Upper lobe of left lung (tissue), 6 donors: ENCODE data around the gene SEPTIN2. TPM values are rescaled to one million over a fixed set of nuclear protein-coding genes. Genes with fewer than 3 reads are reported as not detected.
A peak's percentile ranks its signal among the peaks of the same experiment; 100 is the strongest.
"Not testable (repeated sequence)": the region's sequence is repeated elsewhere in the genome, so short reads cannot be mapped to it uniquely, and the experiment has no call there.

ENCODE experiments used
- ATAC-seq, 2 donors: fragments of 200-7000 bp; cut with Tn5 transposase; one replicate each; pipeline ENCODE4 v1.9.1; 2022; ENCODE audit warnings: mild to moderate bottlenecking in 2 of 2, moderate library complexity in 2 of 2; ENCODE audit not compliant: low FRiP score in 2 of 2
- DNase-seq, 2 donors: peaks; one replicate each; pipeline ENCODE4 v3.0.0-alpha.2; 2019 to 2020
- H3K27ac ChIP-seq, 4 donors: fragments of 200-600 bp; sonication (generic); one replicate each; pipeline ENCODE4 v1.5.1; 2016 to 2019
- H3K27me3 ChIP-seq, 4 donors: fragments of 200-600 bp; sonication (generic); one replicate each; pipeline ENCODE4 v1.5.1; 2017 to 2019
- H3K36me3 ChIP-seq, 4 donors: fragments of 200-600 bp; sonication (generic); one replicate each; pipeline ENCODE4 v1.5.1; 2016 to 2019
- H3K4me1 ChIP-seq, 4 donors: fragments of 200-600 bp; sonication (generic); one replicate each; pipeline ENCODE4 v1.5.1; 2018 to 2019
- H3K4me3 ChIP-seq, 4 donors: fragments of 200-600 bp; sonication (generic); one replicate each; pipeline ENCODE4 v1.5.1; 2017 to 2019; ENCODE audit warnings: mild to moderate bottlenecking in 2 of 4, moderate library complexity in 1 of 4
- H3K9me3 ChIP-seq, 4 donors: fragments of 200-600 bp; sonication (generic); one replicate each; pipeline ENCODE4 v1.5.1; 2018 to 2019
- CTCF ChIP-seq, 6 experiments: fragments of 450-650 bp in 4 of 6; fragments of 200-600 bp in 2 of 6; sonication (generic) in 2 of 6; IDR thresholded peaks; one replicate each; pipeline ENCODE4 v1.5.1; 2016 to 2019; ENCODE audit warnings: antibody characterized with exemption in 6 of 6
- EP300 ChIP-seq, 4 donors: sonication (generic); formaldehyde crosslinking; IDR thresholded peaks; one replicate each; pipeline ENCODE4 v1.5.1; 2017; ENCODE audit warnings: antibody characterized with exemption in 4 of 4, control low read depth in 2 of 4
- POLR2A ChIP-seq, 4 donors: fragments of 450-650 bp; IDR thresholded peaks; one replicate each; pipeline ENCODE4 v1.5.1; 2016 to 2017; ENCODE audit warnings: antibody characterized with exemption in 4 of 4, mild to moderate bottlenecking in 2 of 4
- POLR2AphosphoS5 ChIP-seq, 2 donors: sonication (generic); formaldehyde crosslinking; IDR thresholded peaks; one replicate each; pipeline ENCODE4 v1.5.1; 2017; ENCODE audit warnings: antibody characterized with exemption in 2 of 2
- WGBS, 2 donors: methylation state at CpG; one replicate each; pipeline ENCODE4 v1.1.5; 2017 to 2018; 5-methylcytosine and 5-hydroxymethylcytosine counted together
- total RNA-seq, 6 donors: library from RNA; depleted of rRNA in 4 of 6; stranded (reverse); fragments of >200 nt in 4 of 6; gene quantifications; one replicate each; pipeline versions ENCODE4 v1.1.0 to v1.2.1, GENCODE V29; 2016 to 2021
- donor health status: DM: no; HTN: no; CAD: no; lungs with moderate emphysema.
- donor health status: DM: no; HTN: yes; CAD: no; lungs with severe emphysema.

Gene SEPTIN2
- total RNA-seq, 6 donors from 2014 or later: 213 to 322 (median 252) TPM

GRCh38 chr2:241273210-241274020 lies 42.3 kb upstream of the SEPTIN2 start:
- H3K36me3 ChIP-seq: peaks cover 0 to 4% (median 2%) of the 10 kb centered on the region in 4 donors
- WGBS, 2 donors: 55 to 60% methylated on average over 21 of the region's 21 CpGs
- no peaks in the 10 kb centered on the region for H3K27me3 ChIP-seq
- TF ChIP-seq POLR2AphosphoS5 (IDR thresholded peaks at IDR 0.05) (no peak), CTCF (IDR thresholded peaks at IDR 0.05) (no peak)
- peak overlapping the region; percentile 90 to 96 (median 93) for H3K27ac ChIP-seq
- DNase-seq (peak in 1 of 2 donors; percentile 40), ATAC-seq (peak in 1 of 2 donors; percentile 1)
- H3K9me3 ChIP-seq: no peaks in the 10 kb centered on the region
- peaks cover 26 to 46% (median 32%) of the 10 kb centered on the region in 4 donors for H3K4me1 ChIP-seq
- H3K4me3 ChIP-seq: peak overlapping the region; percentile 81 to 97 (median 90)

GRCh38 chr2:241274127-241274526 lies 41.6 kb upstream of the SEPTIN2 start:
- Histone ChIP-seq H3K9me3 (no peaks in the 10 kb centered on the region), H3K4me3 (no peak overlapping the region), H3K27ac (no peak overlapping the region), H3K36me3 (no peaks in the 10 kb centered on the region), H3K27me3 (no peaks in the 10 kb centered on the region), H3K4me1 (peaks cover 26 to 41% (median 29%) of the 10 kb centered on the region in 4 donors)
- 83 to 85% methylated on average over 4 to 5 of the region's 5 CpGs for WGBS, 2 donors
- DNase-seq: no peak
- no peak for ATAC-seq
- TF ChIP-seq EP300 (IDR thresholded peaks at IDR 0.05) (no peak), POLR2AphosphoS5 (IDR thresholded peaks at IDR 0.05) (no peak), POLR2A (IDR thresholded peaks at IDR 0.05) (no peak), CTCF (IDR thresholded peaks at IDR 0.05) (no peak)

GRCh38 chr2:241275504-241275903 lies 40.2 kb upstream of the SEPTIN2 start:
- ATAC-seq (no peak), DNase-seq (no peak)
- WGBS, 2 donors: 93 to 97% methylated on average over 1 of the region's 1 CpG
- Histone ChIP-seq H3K4me3 (no peak overlapping the region), H3K27me3 (no peaks in the 10 kb centered on the region), H3K27ac (no peak overlapping the region), H3K36me3 (no peaks in the 10 kb centered on the region), H3K9me3 (no peaks in the 10 kb centered on the region), H3K4me1 (peaks cover 12 to 36% (median 18%) of the 10 kb centered on the region in 4 donors)
- TF ChIP-seq POLR2AphosphoS5 (IDR thresholded peaks at IDR 0.05): no peak
- TF ChIP-seq POLR2A (IDR thresholded peaks at IDR 0.05): no peak
- no peak for TF ChIP-seq CTCF (IDR thresholded peaks at IDR 0.05)
- no peak for TF ChIP-seq EP300 (IDR thresholded peaks at IDR 0.05)

GRCh38 chr2:241275910-241276309 lies 39.8 kb upstream of the SEPTIN2 start:
- no peak overlapping the region for H3K4me3 ChIP-seq
- DNase-seq (no peak), ATAC-seq (no peak)
- 95 to 97% methylated on average over 1 of the region's 1 CpG for WGBS, 2 donors
- H3K4me1 ChIP-seq: peaks cover 8 to 32% (median 14%) of the 10 kb centered on the region in 4 donors
- H3K27me3 ChIP-seq: no peaks in the 10 kb centered on the region
- no peaks in the 10 kb centered on the region for H3K9me3 ChIP-seq
- no peak for TF ChIP-seq EP300 (IDR thresholded peaks at IDR 0.05)
- H3K27ac ChIP-seq: no peak overlapping the region
- no peaks in the 10 kb centered on the region for H3K36me3 ChIP-seq

- H3K4me3 ChIP-seq, ATAC-seq, H3K36me3 ChIP-seq, H3K27me3 ChIP-seq, H3K9me3 ChIP-seq, DNase-seq, H3K27ac ChIP-seq: not testable (repeated sequence)
- peaks cover 5 to 20% (median 10%) of the 10 kb centered on the region in 4 donors for H3K4me1 ChIP-seq
- 94 to 97% methylated on average over 7 of the region's 7 CpGs for WGBS, 2 donors
These were observed 37.4 kb upstream of the SEPTIN2 start for GRCh38 chr2:241278306-241278705.

GRCh38 chr2:241279413-241279812 lies 36.3 kb upstream of the SEPTIN2 start:
- no peaks in the 10 kb centered on the region for H3K36me3 ChIP-seq
- ATAC-seq (no peak), DNase-seq (peak in 1 of 2 donors; percentile 28)
- 66 to 68% methylated on average over 8 of the region's 8 CpGs for WGBS, 2 donors
- peaks cover 5 to 10% (median 7%) of the 10 kb centered on the region in 4 donors for H3K4me1 ChIP-seq
- TF ChIP-seq POLR2AphosphoS5 (IDR thresholded peaks at IDR 0.05): no peak
- TF ChIP-seq EP300 (IDR thresholded peaks at IDR 0.05): no peak
- TF ChIP-seq POLR2A (IDR thresholded peaks at IDR 0.05): no peak
- TF ChIP-seq CTCF (IDR thresholded peaks at IDR 0.05): no peak
- no peaks in the 10 kb centered on the region for H3K9me3 ChIP-seq
- no peak overlapping the region for H3K27ac ChIP-seq
- no peaks in the 10 kb centered on the region for H3K27me3 ChIP-seq
- no peak overlapping the region for H3K4me3 ChIP-seq
